Ascending aorta (tissue), 2 donors: Measurements from ENCODE around the gene ASIC4. TPM values are rescaled to one million over a fixed set of nuclear protein-coding genes. Genes with fewer than 3 reads are reported as not detected.
A peak's percentile ranks its signal among the peaks of the same experiment; 100 is the strongest.

Experiments used
- DNase-seq, 2 donors: peaks; one replicate each; pipeline ENCODE4 v3.0.0-alpha.2; 2019; ENCODE audit warnings: low spot score in 2 of 2
- H3K27ac ChIP-seq, 2 donors: fragments of 200-600 bp; sonication (generic); one replicate each; pipeline ENCODE4 v1.5.1; 2016 to 2017; ENCODE audit warnings: mild to moderate bottlenecking in 1 of 2
- H3K27me3 ChIP-seq: fragments of 200-600 bp; sonication (generic); one replicate; pipeline ENCODE4 v1.5.1; 2017
- H3K36me3 ChIP-seq, 2 donors: fragments of 200-600 bp; sonication (generic); one replicate each; pipeline ENCODE4 v1.5.1; 2016
- H3K4me1 ChIP-seq, 2 donors: fragments of 200-600 bp; sonication (generic); one replicate each; pipeline ENCODE4 v1.5.1; 2016 to 2017; ENCODE audit warnings: mild to moderate bottlenecking in 1 of 2
- H3K4me3 ChIP-seq, 2 donors: fragments of 200-600 bp; sonication (generic); one replicate each; pipeline ENCODE4 v1.5.1; 2016 to 2017; ENCODE audit warnings: mild to moderate bottlenecking in 1 of 2
- H3K9me3 ChIP-seq, 2 donors: fragments of 200-600 bp; sonication (generic); one replicate each; pipeline ENCODE4 v1.5.1; 2016
- intact Hi-C: fragments of 100-400 bp; cut with DNase I; formaldehyde crosslinking; loops from one replicate; pipeline ENCODE4 v1.15.1; 2023
- total RNA-seq: library from RNA; depleted of rRNA; stranded (reverse); fragments of >200 nt; gene quantifications from one replicate; pipeline ENCODE4 v1.1.0, GENCODE V29; 2016
- TF ChIP-seq, protein P1 (sequence below), 3 experiments: fragments of 200-600 bp in 2 of 3; fragments of 450-650 bp in 1 of 3; sonication (generic) in 2 of 3; IDR thresholded peaks; one replicate each; pipeline ENCODE4 v1.5.1; 2016 to 2019; ENCODE audit warnings: antibody characterized with exemption in 3 of 3, mild to moderate bottlenecking in 1 of 3, moderate library complexity in 1 of 3

ASIC4 gene
- total RNA-seq, 1 donor from 2014 or later: not detected

DNA sequence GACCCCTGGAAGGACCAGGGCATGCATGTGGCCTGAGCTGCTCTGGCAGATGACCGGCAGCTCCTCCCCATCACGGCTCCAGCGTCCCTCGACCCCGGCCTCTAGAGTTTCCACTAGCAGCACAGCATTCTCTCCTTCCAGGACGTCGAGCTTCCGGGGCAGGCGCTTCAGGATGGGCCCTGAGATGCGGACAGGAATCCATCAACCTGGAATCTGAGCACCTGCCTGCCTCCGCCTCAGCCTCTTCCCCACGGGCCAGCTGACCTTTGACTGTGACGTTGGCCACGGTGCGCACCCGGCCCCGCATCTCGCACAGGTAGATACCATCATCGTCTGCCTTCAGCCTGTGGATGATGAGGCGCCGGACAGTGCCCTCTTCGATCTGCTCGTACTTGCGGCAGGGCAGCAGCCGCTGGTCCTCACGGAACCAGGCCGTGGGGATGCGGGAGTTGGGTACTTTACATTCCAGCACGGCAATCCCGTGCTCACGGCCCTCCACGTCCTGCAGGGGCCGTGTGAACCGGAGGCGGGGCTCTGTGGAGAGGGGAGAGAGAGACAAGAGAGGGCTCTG, 53.6 kb downstream of the ASIC4 start:
- Histone ChIP-seq H3K4me1 (peaks cover 0 to 12% of the 10 kb centered on the region in 2 donors), H3K9me3 (no peaks in the 10 kb centered on the region), H3K27me3 (no peaks in the 10 kb centered on the region), H3K36me3 (peaks cover 16 to 24% of the 10 kb centered on the region in 2 donors), H3K4me3 (no peak overlapping the region), H3K27ac (no peak overlapping the region)
- TF ChIP-seq, protein P1, sequence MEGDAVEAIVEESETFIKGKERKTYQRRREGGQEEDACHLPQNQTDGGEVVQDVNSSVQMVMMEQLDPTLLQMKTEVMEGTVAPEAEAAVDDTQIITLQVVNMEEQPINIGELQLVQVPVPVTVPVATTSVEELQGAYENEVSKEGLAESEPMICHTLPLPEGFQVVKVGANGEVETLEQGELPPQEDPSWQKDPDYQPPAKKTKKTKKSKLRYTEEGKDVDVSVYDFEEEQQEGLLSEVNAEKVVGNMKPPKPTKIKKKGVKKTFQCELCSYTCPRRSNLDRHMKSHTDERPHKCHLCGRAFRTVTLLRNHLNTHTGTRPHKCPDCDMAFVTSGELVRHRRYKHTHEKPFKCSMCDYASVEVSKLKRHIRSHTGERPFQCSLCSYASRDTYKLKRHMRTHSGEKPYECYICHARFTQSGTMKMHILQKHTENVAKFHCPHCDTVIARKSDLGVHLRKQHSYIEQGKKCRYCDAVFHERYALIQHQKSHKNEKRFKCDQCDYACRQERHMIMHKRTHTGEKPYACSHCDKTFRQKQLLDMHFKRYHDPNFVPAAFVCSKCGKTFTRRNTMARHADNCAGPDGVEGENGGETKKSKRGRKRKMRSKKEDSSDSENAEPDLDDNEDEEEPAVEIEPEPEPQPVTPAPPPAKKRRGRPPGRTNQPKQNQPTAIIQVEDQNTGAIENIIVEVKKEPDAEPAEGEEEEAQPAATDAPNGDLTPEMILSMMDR (IDR thresholded peaks at IDR 0.05): no peak
- no peak for DNase-seq
- intact Hi-C loops: no loop called here

DNA sequence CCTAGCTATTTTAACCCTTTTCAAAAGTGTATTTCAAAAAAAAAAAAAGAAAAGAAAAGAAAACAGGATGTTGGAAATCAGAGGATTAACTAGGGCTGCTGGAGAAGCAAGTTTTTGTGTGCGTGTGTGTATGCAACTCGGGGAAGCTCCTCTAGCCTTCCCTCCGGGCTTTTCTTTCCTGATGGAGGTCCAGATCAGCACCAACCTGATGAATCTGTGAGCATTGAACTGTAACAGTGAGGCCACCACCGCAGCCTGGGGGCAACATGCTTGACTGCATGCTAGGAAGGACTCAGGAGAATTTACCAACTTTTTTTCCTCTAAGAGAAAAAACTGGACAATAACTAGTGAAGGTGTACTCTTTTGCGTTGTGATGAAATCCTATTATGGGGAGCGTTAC, 54.8 kb downstream of the ASIC4 start:
- H3K27ac ChIP-seq: no peak overlapping the region
- H3K9me3 ChIP-seq: no peaks in the 10 kb centered on the region
- DNase-seq: no peak
- TF ChIP-seq, protein P1 (IDR thresholded peaks at IDR 0.05): no peak
- H3K4me1 ChIP-seq: peaks cover 0 to 12% of the 10 kb centered on the region in 2 donors
- H3K27me3 ChIP-seq: no peaks in the 10 kb centered on the region
- intact Hi-C loops: no loop called here
- no peak overlapping the region for H3K4me3 ChIP-seq
- peaks cover 5 to 12% of the 10 kb centered on the region in 2 donors for H3K36me3 ChIP-seq

DNA sequence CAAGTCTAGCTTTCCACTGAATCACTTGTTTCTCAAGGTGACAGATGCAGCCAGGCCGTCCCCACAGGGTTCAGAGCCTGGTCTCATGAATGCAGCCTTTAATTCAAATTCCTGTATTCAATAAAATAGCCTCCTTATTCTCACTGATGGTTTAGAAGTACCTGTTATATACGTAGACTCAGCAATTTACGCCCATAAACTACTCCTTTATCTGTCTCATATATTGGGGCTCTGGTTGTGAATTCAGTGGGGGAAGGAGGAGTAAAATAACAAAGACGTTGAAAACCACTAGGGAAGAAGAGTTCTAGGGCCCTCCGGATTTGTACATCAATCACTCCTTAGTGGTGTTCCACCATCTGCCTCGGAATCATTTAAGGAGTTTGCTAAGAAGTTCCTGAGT, 55.4 kb downstream of the ASIC4 start:
- TF ChIP-seq, protein P1 (IDR thresholded peaks at IDR 0.05): no peak
- Histone ChIP-seq H3K27ac (peak overlapping the region in 1 of 2 donors; percentile 90), H3K27me3 (no peaks in the 10 kb centered on the region), H3K9me3 (no peaks in the 10 kb centered on the region), H3K4me1 (peaks cover 0 to 12% of the 10 kb centered on the region in 2 donors), H3K4me3 (peak overlapping the region in 1 of 2 donors; percentile 93), H3K36me3 (peaks cover 0 to 11% of the 10 kb centered on the region in 2 donors)
- intact Hi-C loops: loop anchor here (2.0 kb wide), 1 partner anchor 17 kb away; no protein-coding TSS in a partner anchor
- no peak for DNase-seq

DNA sequence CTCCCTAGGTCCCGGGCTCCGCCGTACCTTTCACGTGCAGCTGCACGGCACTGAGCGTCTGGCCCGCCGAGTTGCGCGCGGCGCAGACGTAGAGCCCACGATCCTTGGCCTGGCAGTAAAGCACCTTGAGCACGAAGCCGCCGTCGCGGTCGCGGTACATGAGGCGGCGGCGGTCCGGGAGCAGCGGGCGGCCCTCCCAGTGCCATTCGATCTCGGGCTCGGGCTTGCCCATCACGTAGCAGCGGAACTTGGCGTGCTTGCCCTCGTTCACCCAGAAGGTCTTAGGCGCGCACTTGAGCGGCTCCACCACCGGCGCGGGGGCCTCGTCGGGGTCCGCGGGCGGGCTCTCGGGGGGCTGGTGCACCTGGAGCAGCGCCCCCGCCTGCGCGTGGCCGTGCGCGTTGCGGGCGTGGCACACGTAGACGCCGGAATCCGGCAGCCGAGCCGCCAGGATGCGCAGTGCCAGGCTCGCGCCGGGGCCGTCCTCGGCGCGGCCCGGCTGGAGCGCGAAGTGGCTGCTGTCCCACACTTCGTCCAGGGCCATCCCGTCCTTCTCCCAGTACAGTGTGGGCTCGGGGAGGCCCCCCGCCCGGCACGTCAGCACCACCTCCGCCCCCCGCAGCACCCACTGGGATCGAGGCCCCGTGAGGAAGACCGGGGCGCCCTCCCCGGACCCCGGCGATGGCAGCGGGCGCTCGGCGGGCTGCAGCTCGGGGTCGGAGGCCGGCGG, 56.1 kb downstream of the ASIC4 start:
- H3K4me1 ChIP-seq: peaks cover 0 to 12% of the 10 kb centered on the region in 2 donors
- H3K4me3 ChIP-seq: peak overlapping the region; percentile 93 to 94
- no peaks in the 10 kb centered on the region for H3K9me3 ChIP-seq
- peak overlapping the region; percentile 89 to 90 for H3K27ac ChIP-seq
- no peak for DNase-seq
- no peaks in the 10 kb centered on the region for H3K27me3 ChIP-seq
- intact Hi-C loops: loop anchor here (2.0 kb wide), 1 partner anchor 18 kb away; no protein-coding TSS in a partner anchor
- TF ChIP-seq, protein P1 (IDR thresholded peaks at IDR 0.05): no peak
- peaks cover 0 to 11% of the 10 kb centered on the region in 2 donors for H3K36me3 ChIP-seq

DNA sequence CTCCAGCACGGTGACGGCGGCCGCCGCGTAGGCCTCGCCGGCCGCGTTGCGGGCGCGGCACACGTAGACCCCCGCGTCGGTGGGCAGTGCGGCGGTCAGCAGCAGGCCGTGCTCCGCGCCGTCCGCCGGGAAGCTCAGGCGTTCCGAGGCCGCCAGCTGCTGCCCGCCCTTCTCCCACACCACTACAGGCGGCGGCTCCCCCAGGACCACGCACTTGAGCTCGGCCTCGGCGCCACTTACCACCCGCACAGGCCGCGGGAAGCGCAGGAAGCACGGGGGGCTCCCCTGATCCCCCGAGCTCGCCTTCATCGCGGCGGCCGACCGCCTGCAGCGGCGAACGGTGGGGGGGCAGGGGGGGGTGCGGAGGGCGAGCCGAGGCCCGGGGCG, 56.6 kb downstream of the ASIC4 start:
- DNase-seq: no peak
- peaks cover 0 to 11% of the 10 kb centered on the region in 2 donors for H3K36me3 ChIP-seq
- peak overlapping the region; percentile 93 to 94 for H3K4me3 ChIP-seq
- TF ChIP-seq, protein P1 (IDR thresholded peaks at IDR 0.05): no peak
- H3K27me3 ChIP-seq: no peaks in the 10 kb centered on the region
- H3K27ac ChIP-seq: peak overlapping the region; percentile 89 to 90
- peaks cover 0 to 12% of the 10 kb centered on the region in 2 donors for H3K4me1 ChIP-seq
- intact Hi-C loops: loop anchor here (1.0 to 2.0 kb wide), 2 partner anchors 18 to 26 kb away; partner anchors contain the start of gene STK11IP
- H3K9me3 ChIP-seq: no peaks in the 10 kb centered on the region
